ENCODE data around the gene RILPL2. TPM values are rescaled to one million over a fixed set of nuclear protein-coding genes. Genes with fewer than 3 reads are reported as not detected.

Gene RILPL2
- total RNA-seq, 5 donors from 2014 or later (not counting 1 experiment from before 2014, with no cell fraction given) = 6.0 to 10.2 (median 7.1) TPM

- DNase-seq = no peak
Measured at GRCh38 chr12:123479442-123480180, 43.1 kb upstream of the RILPL2 start.

GRCh38 chr12:123478762-123479161 lies 42.3 kb upstream of the RILPL2 start:
- ChIA-PET CTCF (no interaction called here), POLR2A (no interaction called here)
- Histone ChIP-seq H3K9me3 (no peaks in the 10 kb centered on the region), H3K36me3 (ENCODE audit: control insufficient read depth in 2 of 2, extremely low read depth in 1 of 2, insufficient read depth in 1 of 2, low read length in 1 of 2) (no peaks in the 10 kb centered on the region), H3K4me1 (ENCODE audit: control insufficient read depth in 1 of 2, extremely low read depth in 1 of 2, insufficient read depth in 2 of 2, low read length in 2 of 2) (peaks cover 7 to 21% of the 10 kb centered on the region in 2 experiments), H3K27me3 (replicated peaks in 1 of 2; ENCODE audit: control insufficient read depth in 2 of 2, extremely low read depth in 1 of 2, insufficient read depth in 2 of 2, low read length in 1 of 2) (no peaks in the 10 kb centered on the region), H3K4me3 (ENCODE audit: control insufficient read depth in 1 of 2, extremely low read depth in 1 of 2, low read length in 1 of 2) (no peak overlapping the region), H3K27ac (ENCODE audit: low read length) (no peak overlapping the region)
- Mint-ChIP-seq H3K27ac (peak overlapping the region; percentile 52 to 68), H3K36me3 (peaks cover 9% of the 10 kb centered on the region), H3K9me3 (no peaks in the 10 kb centered on the region), H3K4me1 (peaks cover 43 to 53% (median 44%) of the 10 kb centered on the region in 3 donors), H3K27me3 (no peaks in the 10 kb centered on the region), H3K4me3 (no peak overlapping the region)
- WGBS (ENCODE audit: insufficient coverage) = 95% methylated on average over 9 of the region's 10 CpGs
- no peak for DNase-seq
- no peak for ATAC-seq (replicated peaks in 1 of 4)

More at GRCh38 chr12:123479442-123480180, 43.1 kb upstream of the RILPL2 start:
- ChIA-PET POLR2A (no interaction called here), CTCF (no interaction called here)
- ATAC-seq (replicated peaks in 1 of 4) = no peak
- peak overlapping the region; percentile 23 for H3K27ac ChIP-seq (ENCODE audit: low read length)
- WGBS (ENCODE audit: insufficient coverage) = 87% methylated on average over 11 of the region's 14 CpGs
- H3K36me3 Mint-ChIP-seq = peaks cover 9% of the 10 kb centered on the region
- H3K4me1 ChIP-seq (ENCODE audit: control insufficient read depth in 1 of 2, extremely low read depth in 1 of 2, insufficient read depth in 2 of 2, low read length in 2 of 2) = peaks cover 11 to 25% of the 10 kb centered on the region in 2 experiments
- H3K27me3 Mint-ChIP-seq = no peaks in the 10 kb centered on the region
- peaks cover 45 to 55% (median 46%) of the 10 kb centered on the region in 3 donors for H3K4me1 Mint-ChIP-seq
- no peaks in the 10 kb centered on the region for H3K9me3 ChIP-seq
- H3K27me3 ChIP-seq (replicated peaks in 1 of 2; ENCODE audit: control insufficient read depth in 2 of 2, extremely low read depth in 1 of 2, insufficient read depth in 2 of 2, low read length in 1 of 2) = no peaks in the 10 kb centered on the region
- H3K36me3 ChIP-seq (ENCODE audit: control insufficient read depth in 2 of 2, extremely low read depth in 1 of 2, insufficient read depth in 1 of 2, low read length in 1 of 2) = no peaks in the 10 kb centered on the region
- no peak overlapping the region for H3K4me3 ChIP-seq (ENCODE audit: control insufficient read depth in 1 of 2, extremely low read depth in 1 of 2, low read length in 1 of 2)
- no peaks in the 10 kb centered on the region for H3K9me3 Mint-ChIP-seq
- H3K4me3 Mint-ChIP-seq = no peak overlapping the region
- peak overlapping the region; percentile 68 to 71 for H3K27ac Mint-ChIP-seq

- WGBS (ENCODE audit: insufficient coverage) = 96% methylated on average over 11 of the region's 11 CpGs
- no peak overlapping the region for H3K4me3 ChIP-seq (ENCODE audit: control insufficient read depth in 1 of 2, extremely low read depth in 1 of 2, low read length in 1 of 2)
- H3K27ac ChIP-seq (ENCODE audit: low read length) = no peak overlapping the region
- Mint-ChIP-seq H3K27me3 (no peaks in the 10 kb centered on the region), H3K4me3 (no peak overlapping the region), H3K36me3 (peaks cover 9% of the 10 kb centered on the region), H3K4me1 (peaks cover 37 to 50% (median 40%) of the 10 kb centered on the region in 3 donors), H3K27ac (peak overlapping the region in 1 of 2 donors; percentile 87), H3K9me3 (no peaks in the 10 kb centered on the region)
- POLR2A ChIA-PET = interaction anchor here in 1 of 2 donors (0.6 kb wide), 1 partner anchor 57 kb away, joined by 10 read pairs; no protein-coding TSS in a partner anchor
- ATAC-seq (replicated peaks in 1 of 4) (no peak), DNase-seq (no peak)
- CTCF ChIA-PET = no interaction called here
- H3K27me3 ChIP-seq (replicated peaks in 1 of 2; ENCODE audit: control insufficient read depth in 2 of 2, extremely low read depth in 1 of 2, insufficient read depth in 2 of 2, low read length in 1 of 2) = no peaks in the 10 kb centered on the region
- H3K4me1 ChIP-seq (ENCODE audit: control insufficient read depth in 1 of 2, extremely low read depth in 1 of 2, insufficient read depth in 2 of 2, low read length in 2 of 2) = peaks cover 4 to 17% of the 10 kb centered on the region in 2 experiments
- H3K36me3 ChIP-seq (ENCODE audit: control insufficient read depth in 2 of 2, extremely low read depth in 1 of 2, insufficient read depth in 1 of 2, low read length in 1 of 2) = no peaks in the 10 kb centered on the region
- H3K9me3 ChIP-seq = no peaks in the 10 kb centered on the region
Measured at GRCh38 chr12:123478069-123478468, 41.6 kb upstream of the RILPL2 start.

GRCh38 chr12:123475246-123475703 lies 38.8 kb upstream of the RILPL2 start:
- DNase-seq (no peak), ATAC-seq (replicated peaks in 1 of 4) (peak in 3 of 4 experiments; percentile 25 to 35 (median 33))
- H3K27ac Mint-ChIP-seq = peak overlapping the region; percentile 96 to 99
- Histone ChIP-seq H3K9me3 (no peaks in the 10 kb centered on the region), H3K27me3 (replicated peaks in 1 of 2; ENCODE audit: control insufficient read depth in 2 of 2, extremely low read depth in 1 of 2, insufficient read depth in 2 of 2, low read length in 1 of 2) (no peaks in the 10 kb centered on the region), H3K27ac (ENCODE audit: low read length) (peak overlapping the region; percentile 71), H3K4me1 (ENCODE audit: control insufficient read depth in 1 of 2, extremely low read depth in 1 of 2, insufficient read depth in 2 of 2, low read length in 2 of 2) (peaks cover 4 to 17% of the 10 kb centered on the region in 2 experiments), H3K4me3 (ENCODE audit: control insufficient read depth in 1 of 2, extremely low read depth in 1 of 2, low read length in 1 of 2) (no peak overlapping the region), H3K36me3 (ENCODE audit: control insufficient read depth in 2 of 2, extremely low read depth in 1 of 2, insufficient read depth in 1 of 2, low read length in 1 of 2) (peaks cover 4 to 17% of the 10 kb centered on the region in 2 donors)
- 63% methylated on average over 11 of the region's 15 CpGs for WGBS (ENCODE audit: insufficient coverage)
- peaks cover 31 to 43% (median 33%) of the 10 kb centered on the region in 3 donors for H3K4me1 Mint-ChIP-seq
- H3K4me3 Mint-ChIP-seq = peak overlapping the region; percentile 62 to 74 (median 70)
- H3K36me3 Mint-ChIP-seq = peaks cover 25% of the 10 kb centered on the region
- no peaks in the 10 kb centered on the region for H3K27me3 Mint-ChIP-seq
- ChIA-PET POLR2A (interaction anchor here in 1 of 2 donors (0.6 kb wide), 1 partner anchor 89 kb away, joined by 3 read pairs; no protein-coding TSS in a partner anchor), CTCF (no interaction called here)
- H3K9me3 Mint-ChIP-seq = no peaks in the 10 kb centered on the region

- Histone ChIP-seq H3K4me3 (ENCODE audit: control insufficient read depth in 1 of 2, extremely low read depth in 1 of 2, low read length in 1 of 2) (no peak overlapping the region), H3K9me3 (no peaks in the 10 kb centered on the region), H3K27ac (ENCODE audit: low read length) (peak overlapping the region; percentile 71), H3K27me3 (replicated peaks in 1 of 2; ENCODE audit: control insufficient read depth in 2 of 2, extremely low read depth in 1 of 2, insufficient read depth in 2 of 2, low read length in 1 of 2) (no peaks in the 10 kb centered on the region), H3K4me1 (ENCODE audit: control insufficient read depth in 1 of 2, extremely low read depth in 1 of 2, insufficient read depth in 2 of 2, low read length in 2 of 2) (peaks cover 4 to 17% of the 10 kb centered on the region in 2 experiments), H3K36me3 (ENCODE audit: control insufficient read depth in 2 of 2, extremely low read depth in 1 of 2, insufficient read depth in 1 of 2, low read length in 1 of 2) (peaks cover 4 to 17% of the 10 kb centered on the region in 2 donors)
- no peaks in the 10 kb centered on the region for H3K9me3 Mint-ChIP-seq
- ATAC-seq (replicated peaks in 1 of 4) = peak; percentile 82 to 96 (median 92)
- no peaks in the 10 kb centered on the region for H3K27me3 Mint-ChIP-seq
- peak overlapping the region; percentile 96 to 99 for H3K27ac Mint-ChIP-seq
- H3K4me1 Mint-ChIP-seq = peaks cover 28 to 39% (median 30%) of the 10 kb centered on the region in 3 donors
- ChIA-PET CTCF (no interaction called here), POLR2A (interaction anchor here in 1 of 2 donors (0.6 kb wide), 1 partner anchor 89 kb away, joined by 3 read pairs; no protein-coding TSS in a partner anchor)
- H3K4me3 Mint-ChIP-seq = peak overlapping the region; percentile 62 to 74 (median 70)
- DNase-seq = peak in 16 of 35 experiments; percentile 6 to 59 (median 20)
- WGBS (ENCODE audit: insufficient coverage) = 84% methylated on average over 8 of the region's 13 CpGs
- peaks cover 25% of the 10 kb centered on the region for H3K36me3 Mint-ChIP-seq
Measured at GRCh38 chr12:123474485-123475245, 38.2 kb upstream of the RILPL2 start.

- no peak overlapping the region for H3K27ac ChIP-seq (ENCODE audit: low read length)
- no peaks in the 10 kb centered on the region for H3K9me3 ChIP-seq
- H3K4me3 ChIP-seq (ENCODE audit: control insufficient read depth in 1 of 2, extremely low read depth in 1 of 2, low read length in 1 of 2) = no peak overlapping the region
- Mint-ChIP-seq H3K27ac (peak overlapping the region; percentile 52 to 59), H3K9me3 (no peaks in the 10 kb centered on the region), H3K4me1 (peaks cover 29 to 36% (median 30%) of the 10 kb centered on the region in 3 donors), H3K4me3 (no peak overlapping the region), H3K36me3 (peaks cover 29% of the 10 kb centered on the region), H3K27me3 (no peaks in the 10 kb centered on the region)
- H3K4me1 ChIP-seq (ENCODE audit: control insufficient read depth in 1 of 2, extremely low read depth in 1 of 2, insufficient read depth in 2 of 2, low read length in 2 of 2) = peaks cover 4 to 13% of the 10 kb centered on the region in 2 experiments
- POLR2A ChIA-PET = interaction anchor here in 1 of 2 donors (0.6 kb wide), 1 partner anchor 820 kb away, joined by 3 read pairs; no protein-coding TSS in a partner anchor
- no peak for DNase-seq
- 98% methylated on average over 11 of the region's 12 CpGs for WGBS (ENCODE audit: insufficient coverage)
- no peak for ATAC-seq (replicated peaks in 1 of 4)
- CTCF ChIA-PET = no interaction called here
- no peaks in the 10 kb centered on the region for H3K27me3 ChIP-seq (replicated peaks in 1 of 2; ENCODE audit: control insufficient read depth in 2 of 2, extremely low read depth in 1 of 2, insufficient read depth in 2 of 2, low read length in 1 of 2)
- H3K36me3 ChIP-seq (ENCODE audit: control insufficient read depth in 2 of 2, extremely low read depth in 1 of 2, insufficient read depth in 1 of 2, low read length in 1 of 2) = peaks cover 4 to 21% of the 10 kb centered on the region in 2 donors
Measured at GRCh38 chr12:123472438-123472849, 36.0 kb upstream of the RILPL2 start.
